ENCODE data around the gene VSX1.

DNA sequence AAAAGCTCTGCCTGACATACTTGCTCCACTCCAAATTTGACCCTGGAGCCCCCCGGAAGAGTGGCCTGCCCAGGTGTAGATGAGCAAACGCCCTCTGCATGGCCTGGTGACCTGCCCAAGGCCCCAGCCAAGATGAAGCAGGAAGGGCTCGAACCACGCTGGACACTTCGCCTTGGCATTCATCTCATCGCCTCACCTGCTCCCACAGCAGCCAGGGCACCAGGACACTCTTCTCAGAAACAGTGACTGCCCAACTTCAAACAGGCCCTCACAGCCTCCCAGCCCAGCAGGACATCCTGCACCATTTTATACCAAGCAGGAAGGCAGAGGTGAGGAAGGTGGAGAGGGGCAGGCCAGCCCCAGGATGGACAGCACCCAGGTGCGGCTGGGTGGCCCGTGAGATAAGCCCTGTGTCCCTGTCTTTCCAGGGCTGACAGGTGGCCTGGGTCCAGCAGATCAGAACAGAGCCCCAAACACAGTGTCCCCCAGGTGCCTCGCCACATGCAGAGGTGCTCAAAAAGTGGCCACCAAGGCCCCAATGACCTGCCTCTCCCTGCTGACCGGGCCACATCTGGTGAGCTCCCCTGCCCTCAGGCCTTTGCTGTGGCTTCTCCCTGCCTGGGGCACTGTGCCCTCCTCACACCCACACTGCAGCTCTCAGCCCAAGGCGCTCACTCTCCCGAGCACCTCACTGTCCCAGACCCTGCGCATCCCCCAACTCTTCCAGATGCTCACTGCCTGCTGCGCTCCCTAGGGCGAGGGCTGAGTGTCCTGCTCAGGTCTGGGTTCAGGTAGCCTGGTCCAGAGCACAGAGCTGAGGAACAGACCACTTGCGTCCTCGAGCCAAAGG lies 31.2 kb downstream of the VSX1 start:
- TF ChIP-seq EP300 (IDR thresholded peaks at IDR 0.05) (no peak), POLR2A (IDR thresholded peaks at IDR 0.05) (no peak)
- TF ChIP-seq, protein P1, sequence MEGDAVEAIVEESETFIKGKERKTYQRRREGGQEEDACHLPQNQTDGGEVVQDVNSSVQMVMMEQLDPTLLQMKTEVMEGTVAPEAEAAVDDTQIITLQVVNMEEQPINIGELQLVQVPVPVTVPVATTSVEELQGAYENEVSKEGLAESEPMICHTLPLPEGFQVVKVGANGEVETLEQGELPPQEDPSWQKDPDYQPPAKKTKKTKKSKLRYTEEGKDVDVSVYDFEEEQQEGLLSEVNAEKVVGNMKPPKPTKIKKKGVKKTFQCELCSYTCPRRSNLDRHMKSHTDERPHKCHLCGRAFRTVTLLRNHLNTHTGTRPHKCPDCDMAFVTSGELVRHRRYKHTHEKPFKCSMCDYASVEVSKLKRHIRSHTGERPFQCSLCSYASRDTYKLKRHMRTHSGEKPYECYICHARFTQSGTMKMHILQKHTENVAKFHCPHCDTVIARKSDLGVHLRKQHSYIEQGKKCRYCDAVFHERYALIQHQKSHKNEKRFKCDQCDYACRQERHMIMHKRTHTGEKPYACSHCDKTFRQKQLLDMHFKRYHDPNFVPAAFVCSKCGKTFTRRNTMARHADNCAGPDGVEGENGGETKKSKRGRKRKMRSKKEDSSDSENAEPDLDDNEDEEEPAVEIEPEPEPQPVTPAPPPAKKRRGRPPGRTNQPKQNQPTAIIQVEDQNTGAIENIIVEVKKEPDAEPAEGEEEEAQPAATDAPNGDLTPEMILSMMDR (IDR thresholded peaks at IDR 0.05): no peak

Measured in gastroesophageal sphincter (tissue), 3 donors.